Measurements from ENCODE around the gene DNMT1.

DNA sequence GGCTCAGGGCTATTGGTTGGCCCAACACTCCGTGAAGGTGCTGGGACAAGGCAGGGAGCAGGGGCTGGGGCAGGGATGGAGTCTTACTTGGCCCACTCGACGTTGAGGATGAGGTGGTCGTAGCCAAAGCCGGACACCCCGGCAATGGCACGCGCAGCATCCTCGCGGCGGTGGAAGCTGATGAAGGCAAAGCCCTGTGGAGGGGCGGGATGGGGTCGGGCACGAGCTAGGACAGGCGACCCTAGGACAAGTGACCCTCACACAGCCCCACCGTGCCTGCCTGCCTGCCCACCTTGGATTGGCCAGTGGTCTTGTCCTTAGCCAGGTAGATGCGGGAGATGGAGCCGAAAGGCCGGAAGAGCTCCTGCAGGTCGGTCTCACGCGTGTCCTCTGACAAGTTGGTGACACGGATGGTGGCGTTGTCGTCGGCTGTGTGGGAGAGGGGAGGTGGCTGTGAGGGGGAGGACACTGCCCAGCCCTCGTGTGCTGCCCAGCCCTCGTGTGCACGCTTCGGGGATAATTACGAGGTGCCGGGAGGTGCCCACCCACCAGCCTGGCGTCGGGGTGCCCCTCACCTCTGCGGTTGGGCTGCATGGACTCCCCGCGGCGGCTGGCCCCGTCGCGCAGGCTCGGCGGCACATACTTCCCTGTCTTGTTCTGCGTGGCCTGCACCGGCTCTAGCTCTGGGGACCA, 79.2 kb downstream of the DNMT1 start:
- TF ChIP-seq, protein P1, sequence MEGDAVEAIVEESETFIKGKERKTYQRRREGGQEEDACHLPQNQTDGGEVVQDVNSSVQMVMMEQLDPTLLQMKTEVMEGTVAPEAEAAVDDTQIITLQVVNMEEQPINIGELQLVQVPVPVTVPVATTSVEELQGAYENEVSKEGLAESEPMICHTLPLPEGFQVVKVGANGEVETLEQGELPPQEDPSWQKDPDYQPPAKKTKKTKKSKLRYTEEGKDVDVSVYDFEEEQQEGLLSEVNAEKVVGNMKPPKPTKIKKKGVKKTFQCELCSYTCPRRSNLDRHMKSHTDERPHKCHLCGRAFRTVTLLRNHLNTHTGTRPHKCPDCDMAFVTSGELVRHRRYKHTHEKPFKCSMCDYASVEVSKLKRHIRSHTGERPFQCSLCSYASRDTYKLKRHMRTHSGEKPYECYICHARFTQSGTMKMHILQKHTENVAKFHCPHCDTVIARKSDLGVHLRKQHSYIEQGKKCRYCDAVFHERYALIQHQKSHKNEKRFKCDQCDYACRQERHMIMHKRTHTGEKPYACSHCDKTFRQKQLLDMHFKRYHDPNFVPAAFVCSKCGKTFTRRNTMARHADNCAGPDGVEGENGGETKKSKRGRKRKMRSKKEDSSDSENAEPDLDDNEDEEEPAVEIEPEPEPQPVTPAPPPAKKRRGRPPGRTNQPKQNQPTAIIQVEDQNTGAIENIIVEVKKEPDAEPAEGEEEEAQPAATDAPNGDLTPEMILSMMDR (IDR thresholded peaks at IDR 0.05): no peak
- no peak for TF ChIP-seq POLR2AphosphoS5 (IDR thresholded peaks at IDR 0.05)
- no peak for TF ChIP-seq POLR2A (IDR thresholded peaks at IDR 0.05)
- no peak for TF ChIP-seq EP300 (IDR thresholded peaks at IDR 0.05)

Data from upper lobe of left lung (tissue), 4 donors.